GM13977 (cell line): Measurements from ENCODE around the gene RETREG3.
A peak's percentile ranks its signal among the peaks of the same experiment; 100 is the strongest.
"Not testable (repeated sequence)": the region's sequence is repeated elsewhere in the genome, so short reads cannot be mapped to it uniquely, and the experiment has no call there.

Experiments used
- DNase-seq: peaks from one replicate; pipeline ENCODE4 v3.0.0; 2012; ENCODE audit warnings: low spot score
- in situ Hi-C: fragments of 300-500 bp; cut with MboI; formaldehyde crosslinking; loops from one replicate; pipeline ENCODE4 v1.12.0; 2022; ENCODE audit warnings: low sequenced_read_pairs, low pct_unique_long_range_greater_than_20kb, mixed read lengths, inconsistent platforms; ENCODE audit not compliant: unreplicated experiment
- TF ChIP-seq, protein P1 (sequence below): IDR thresholded peaks from 2 replicates; pipeline ENCODE4 v1.5.1; 2012; ENCODE audit warnings: mild to moderate bottlenecking, control low read depth; ENCODE audit not compliant: insufficient read depth; ENCODE audit errors: extremely low read depth, missing control alignments

Gene RETREG3

DNA sequence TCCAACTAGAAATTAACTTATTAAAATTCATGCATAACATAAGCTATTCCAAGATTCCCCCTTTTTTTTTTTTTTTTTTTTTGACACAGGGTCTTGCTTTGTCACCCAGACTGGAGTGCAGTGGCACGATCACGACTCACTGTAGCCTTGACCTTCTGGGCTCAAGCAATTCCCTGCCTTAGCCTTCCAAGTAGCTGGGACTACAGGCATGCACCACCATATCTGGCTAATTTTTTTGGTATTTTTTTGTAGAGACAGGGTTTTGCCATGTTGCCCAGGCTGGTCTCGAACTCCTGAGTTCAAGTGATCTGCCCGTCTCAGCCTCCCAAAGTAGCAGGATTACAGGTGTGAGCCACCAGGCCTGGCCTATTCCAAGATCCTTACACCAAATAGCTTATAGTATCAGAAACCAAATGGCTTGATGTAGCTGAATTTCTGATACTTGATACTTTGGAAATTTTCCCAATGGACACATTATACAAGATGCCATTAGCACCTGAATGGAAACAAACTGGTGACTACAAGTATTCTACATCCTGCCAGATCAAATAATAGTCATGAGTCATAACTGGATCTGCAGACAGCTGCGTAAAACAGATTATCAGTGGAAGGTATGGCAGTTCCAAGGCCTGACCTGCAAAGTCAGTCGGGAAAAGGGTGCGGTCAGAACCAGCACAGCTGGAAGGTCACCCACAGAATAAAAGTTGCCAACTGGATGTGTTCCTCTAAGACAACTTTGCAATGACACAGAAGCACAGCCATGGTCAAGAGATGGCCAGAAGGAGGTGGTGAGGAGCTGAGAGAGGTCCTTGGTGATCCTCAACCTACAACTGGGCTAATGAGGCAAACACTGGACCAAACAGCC, 14.8 kb upstream of the RETREG3 start:
- in situ Hi-C loops: no loop called here
- DNase-seq: no peak
- TF ChIP-seq, protein P1, sequence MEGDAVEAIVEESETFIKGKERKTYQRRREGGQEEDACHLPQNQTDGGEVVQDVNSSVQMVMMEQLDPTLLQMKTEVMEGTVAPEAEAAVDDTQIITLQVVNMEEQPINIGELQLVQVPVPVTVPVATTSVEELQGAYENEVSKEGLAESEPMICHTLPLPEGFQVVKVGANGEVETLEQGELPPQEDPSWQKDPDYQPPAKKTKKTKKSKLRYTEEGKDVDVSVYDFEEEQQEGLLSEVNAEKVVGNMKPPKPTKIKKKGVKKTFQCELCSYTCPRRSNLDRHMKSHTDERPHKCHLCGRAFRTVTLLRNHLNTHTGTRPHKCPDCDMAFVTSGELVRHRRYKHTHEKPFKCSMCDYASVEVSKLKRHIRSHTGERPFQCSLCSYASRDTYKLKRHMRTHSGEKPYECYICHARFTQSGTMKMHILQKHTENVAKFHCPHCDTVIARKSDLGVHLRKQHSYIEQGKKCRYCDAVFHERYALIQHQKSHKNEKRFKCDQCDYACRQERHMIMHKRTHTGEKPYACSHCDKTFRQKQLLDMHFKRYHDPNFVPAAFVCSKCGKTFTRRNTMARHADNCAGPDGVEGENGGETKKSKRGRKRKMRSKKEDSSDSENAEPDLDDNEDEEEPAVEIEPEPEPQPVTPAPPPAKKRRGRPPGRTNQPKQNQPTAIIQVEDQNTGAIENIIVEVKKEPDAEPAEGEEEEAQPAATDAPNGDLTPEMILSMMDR: peak; percentile 15

DNA sequence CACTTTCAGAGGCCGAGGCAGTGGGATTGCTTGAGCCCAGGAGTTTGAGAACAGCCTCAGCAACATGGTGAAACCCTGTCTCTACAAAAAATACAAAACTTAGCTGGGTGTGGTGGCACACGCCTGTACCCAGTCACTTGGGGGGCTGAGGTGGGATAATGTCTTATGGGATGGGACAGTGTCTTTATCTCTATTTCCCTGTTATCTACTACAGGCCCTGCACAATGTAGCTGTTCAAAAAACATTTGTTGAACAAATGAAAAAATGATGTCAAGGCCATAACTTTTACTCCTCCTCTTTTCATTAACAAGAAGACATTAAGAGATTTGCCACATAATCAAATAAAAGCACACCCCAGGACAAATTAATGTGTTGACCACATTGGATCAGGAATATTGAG, 14.1 kb upstream of the RETREG3 start:
- TF ChIP-seq, protein P1: no peak
- in situ Hi-C loops: no loop called here
- DNase-seq: no peak

DNA sequence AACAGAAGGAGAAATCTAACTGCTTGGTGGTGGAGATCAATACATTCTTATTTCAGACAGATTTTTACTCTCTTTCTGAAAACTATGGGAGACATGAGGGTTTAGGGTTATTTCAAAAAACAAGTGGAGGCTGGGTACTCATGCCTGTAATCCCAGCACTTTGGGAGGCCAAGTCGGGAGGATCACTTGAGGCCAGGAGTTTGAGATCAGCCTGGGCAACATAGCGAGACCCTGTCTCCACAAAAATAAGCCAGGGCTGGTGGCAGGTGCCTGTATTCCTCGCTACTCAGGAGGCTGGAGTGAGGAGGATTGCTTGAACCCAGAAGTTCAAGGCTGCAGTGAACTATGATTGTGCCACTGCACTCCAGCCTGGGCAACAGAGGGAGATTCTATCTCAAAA, 12.8 kb upstream of the RETREG3 start:
- in situ Hi-C loops, DNase-seq: not testable (repeated sequence)

DNA sequence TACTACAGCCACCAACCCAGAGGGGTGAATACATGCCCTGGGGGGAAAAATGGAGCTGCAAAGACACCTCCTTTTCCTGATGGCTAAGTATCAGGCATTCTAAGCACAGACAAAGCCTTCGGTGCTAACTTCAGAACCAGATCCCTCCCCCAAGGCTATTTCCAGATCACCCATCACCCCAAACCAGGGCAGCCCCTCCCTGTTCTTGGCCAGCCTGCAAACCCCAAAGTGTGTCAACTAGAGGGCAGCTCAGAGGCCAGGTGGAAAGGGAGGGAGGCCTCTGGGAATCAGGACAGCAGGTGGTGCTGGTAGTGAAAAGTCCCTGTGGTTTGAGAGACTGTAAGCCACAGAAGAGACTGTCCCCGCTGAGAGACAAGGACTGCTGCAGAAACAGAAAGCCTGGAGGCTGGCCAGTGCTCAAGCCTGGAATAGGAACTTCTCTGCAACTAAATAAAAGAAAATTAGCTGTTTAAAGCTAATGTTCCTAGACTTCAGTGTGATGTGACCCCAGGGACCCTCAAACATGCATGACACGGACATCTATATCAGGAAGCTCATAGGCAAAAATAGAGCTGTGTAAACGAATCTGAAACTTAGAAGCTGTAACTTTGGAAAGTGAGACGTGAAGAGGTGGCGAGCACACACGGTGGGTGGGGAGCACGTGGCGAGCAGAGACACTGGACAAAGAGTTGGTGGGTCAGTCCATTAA, 9.4 kb upstream of the RETREG3 start:
- DNase-seq: peak; percentile 78
- TF ChIP-seq, protein P1: peak; percentile 53
- in situ Hi-C loops: loop anchor here (10.0 kb wide), 1 partner anchor 46 kb away; no protein-coding TSS in a partner anchor

DNA sequence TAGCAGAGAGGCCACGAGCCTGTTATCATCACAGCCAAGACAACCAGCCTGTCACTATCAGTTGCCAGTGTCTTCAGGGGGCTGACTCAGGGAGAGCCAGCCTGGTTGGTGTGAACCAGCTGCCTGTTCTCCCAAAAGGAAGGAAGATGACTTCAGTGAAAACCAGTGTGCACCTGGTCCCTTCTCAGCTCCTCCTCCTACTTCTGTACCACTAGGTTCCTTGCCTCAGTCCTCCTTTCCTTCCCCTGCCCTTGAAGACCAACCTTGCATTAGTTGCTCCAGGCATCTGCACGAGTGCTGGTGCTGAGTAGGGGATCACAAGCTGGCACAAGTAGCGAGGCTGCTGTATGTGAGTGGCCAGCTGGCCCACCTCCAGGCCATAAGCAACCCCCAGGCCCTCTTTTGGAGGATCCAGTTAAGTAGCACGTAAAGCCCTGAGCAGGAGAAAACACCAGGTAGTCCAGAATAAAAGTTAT, 8.8 kb upstream of the RETREG3 start:
- DNase-seq: peak; percentile 43
- in situ Hi-C loops: loop anchor here (10.0 kb wide), 1 partner anchor 47 kb away; no protein-coding TSS in a partner anchor
- TF ChIP-seq, protein P1: no peak

DNA sequence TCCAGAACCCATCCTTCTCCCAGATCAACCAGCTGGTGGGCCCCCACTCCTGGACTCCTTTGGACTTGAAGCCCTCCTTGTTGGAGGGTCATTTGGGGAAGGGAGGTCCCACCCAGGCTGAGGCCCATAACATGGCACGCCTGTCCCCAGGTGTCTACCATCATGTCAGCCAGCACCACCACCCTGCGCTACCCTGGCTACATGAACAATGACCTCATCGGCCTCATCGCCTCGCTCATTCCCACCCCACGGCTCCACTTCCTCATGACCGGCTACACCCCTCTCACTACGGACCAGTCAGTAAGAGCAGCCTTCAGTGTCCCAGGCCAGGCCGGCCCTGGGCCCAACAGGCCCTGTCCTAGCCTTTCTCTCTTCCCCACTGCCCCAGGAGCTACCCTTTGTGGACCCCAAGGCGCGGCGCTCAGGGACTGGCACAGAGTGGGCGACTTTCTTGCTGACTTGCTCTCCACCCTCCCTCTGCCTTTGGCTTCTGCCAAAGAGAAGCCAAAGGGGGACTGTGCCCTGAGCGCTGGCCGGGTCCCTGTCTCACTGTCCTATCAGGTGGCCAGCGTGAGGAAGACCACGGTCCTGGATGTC, 4.6 kb upstream of the RETREG3 start:
- DNase-seq: no peak
- in situ Hi-C loops: loop anchor here (10.0 kb wide), 1 partner anchor 51 kb away; no protein-coding TSS in a partner anchor
- TF ChIP-seq, protein P1: no peak

DNA sequence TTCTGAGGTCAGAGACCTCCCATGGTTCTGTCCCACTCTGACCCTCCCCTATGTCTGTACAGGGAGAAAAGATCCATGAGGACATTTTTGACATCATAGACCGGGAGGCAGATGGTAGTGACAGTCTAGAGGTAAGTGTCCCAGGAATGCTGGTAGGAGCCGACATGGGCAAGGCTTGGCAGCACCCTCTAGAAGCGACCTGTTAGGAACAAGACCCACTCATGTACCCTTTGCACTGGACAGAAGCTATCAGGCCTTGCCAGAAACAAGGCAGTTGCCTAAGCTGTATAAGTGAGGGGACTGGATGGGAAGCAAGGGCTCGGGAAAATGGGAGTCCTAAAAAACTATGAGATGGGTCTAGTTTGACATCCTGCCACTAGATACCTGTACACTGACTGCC, 2.8 kb upstream of the RETREG3 start:
- DNase-seq: no peak
- TF ChIP-seq, protein P1: no peak
- in situ Hi-C loops: loop anchor here (10.0 kb wide), 1 partner anchor 53 kb away; no protein-coding TSS in a partner anchor

DNA sequence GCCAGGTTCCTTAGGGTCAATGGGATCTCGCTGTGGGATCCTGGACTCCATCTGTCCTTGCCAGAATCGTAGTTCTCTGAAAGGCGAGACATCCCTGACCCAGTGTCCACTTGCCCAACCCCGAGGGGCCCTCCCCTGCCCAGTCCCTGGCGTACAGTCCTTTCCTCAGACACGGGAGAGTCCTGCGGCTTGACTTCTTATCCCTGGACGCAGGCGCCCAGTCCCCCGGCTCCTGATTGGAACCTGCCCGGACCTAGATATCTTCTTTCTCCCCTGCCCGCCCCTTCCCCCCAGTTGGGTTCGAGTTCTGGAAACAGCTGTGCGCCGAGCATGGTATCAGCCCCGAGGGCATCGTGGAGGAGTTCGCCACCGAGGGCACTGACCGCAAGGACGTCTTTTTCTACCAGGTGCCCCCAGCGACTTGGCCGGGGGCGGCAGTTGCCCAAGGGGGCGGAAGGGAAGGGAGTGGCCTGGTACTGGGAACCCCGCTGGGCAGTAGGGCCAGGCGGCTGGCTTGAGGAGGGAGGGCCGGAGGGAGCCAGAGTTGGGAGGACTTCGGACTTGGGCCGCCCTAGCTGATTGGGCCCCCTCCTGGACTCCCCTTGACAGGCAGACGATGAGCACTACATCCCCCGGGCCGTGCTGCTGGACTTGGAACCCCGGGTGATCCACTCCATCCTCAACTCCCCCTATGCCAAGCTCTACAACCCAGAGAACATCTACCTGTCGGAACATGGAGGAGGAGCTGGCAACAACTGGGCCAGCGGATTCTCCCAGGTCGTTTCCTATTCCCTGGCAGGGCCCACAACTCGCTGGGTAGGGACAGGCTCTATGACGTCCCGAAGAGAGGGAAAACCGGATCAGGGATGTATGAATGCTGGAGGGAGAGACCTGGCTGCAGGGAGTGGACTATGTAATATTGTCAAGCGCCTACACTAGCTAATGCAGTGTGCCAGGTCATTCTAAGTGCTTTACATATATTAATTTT, 934 bp upstream of the RETREG3 start:
- in situ Hi-C loops: loop anchor here (10.0 kb wide), 1 partner anchor 55 kb away; no protein-coding TSS in a partner anchor
- not testable (repeated sequence) for DNase-seq
